HG03045 (cell line): ENCODE results near the gene ANXA11.
"Not testable (repeated sequence)": the region's sequence is repeated elsewhere in the genome, so short reads cannot be mapped to it uniquely, and the experiment has no call there.

Source experiments
- ATAC-seq: cut with Tn5 transposase; IDR thresholded peaks from one replicate; pipeline ENCODE4 v1.9.1; 2021; ENCODE audit warnings: mild to moderate bottlenecking, moderate library complexity; ENCODE audit not compliant: unreplicated experiment

ANXA11 gene

GRCh38 chr10:80149123-80149522 lies 56.2 kb downstream of the ANXA11 start:
- no peak for ATAC-seq

- no peak for ATAC-seq
Observed at GRCh38 chr10:80148166-80148805, 57.1 kb downstream of the ANXA11 start.

GRCh38 chr10:80146918-80147317 lies 58.4 kb downstream of the ANXA11 start:
- no peak for ATAC-seq

- not testable (repeated sequence) for ATAC-seq
Observed at GRCh38 chr10:80145406-80146308, 59.7 kb downstream of the ANXA11 start.

- ATAC-seq: peak; percentile 24
Observed at GRCh38 chr10:80144696-80145131, 60.6 kb downstream of the ANXA11 start.

- ATAC-seq: peak; percentile 58
Observed at GRCh38 chr10:80144067-80144695, 61.2 kb downstream of the ANXA11 start.

- no peak for ATAC-seq
Observed at GRCh38 chr10:80141696-80142460, 63.5 kb downstream of the ANXA11 start.

- ATAC-seq: no peak
Observed at GRCh38 chr10:80140251-80140650, 65.1 kb downstream of the ANXA11 start.

- no peak for ATAC-seq
Observed at GRCh38 chr10:80139265-80139664, 66.1 kb downstream of the ANXA11 start.

- no peak for ATAC-seq
Observed at GRCh38 chr10:80137920-80138319, 67.4 kb downstream of the ANXA11 start.

GRCh38 chr10:80137031-80137862 lies 68.1 kb downstream of the ANXA11 start:
- ATAC-seq: no peak

- no peak for ATAC-seq
Observed at GRCh38 chr10:80136134-80136571, 69.2 kb downstream of the ANXA11 start.

GRCh38 chr10:80133687-80134086 lies 71.7 kb downstream of the ANXA11 start:
- ATAC-seq: not testable (repeated sequence)

GRCh38 chr10:80133206-80133605 lies 72.1 kb downstream of the ANXA11 start:
- no peak for ATAC-seq

GRCh38 chr10:80132299-80133139 lies 72.8 kb downstream of the ANXA11 start, which contains the start of gene PLAC9:
PLAC9 (plus strand) TSS chr10:80132730; CDS start chr10:80132763, 33 bp downstream.
- ATAC-seq: no peak

GRCh38 chr10:80131499-80131901 lies 73.8 kb downstream of the ANXA11 start:
- ATAC-seq: no peak

GRCh38 chr10:80126876-80127275 lies 78.5 kb downstream of the ANXA11 start:
- ATAC-seq: no peak

- ATAC-seq: no peak
Observed at GRCh38 chr10:80122746-80123145, 82.6 kb downstream of the ANXA11 start.
